Measurements from ENCODE around the gene TFDP1.

Gene TFDP1

DNA sequence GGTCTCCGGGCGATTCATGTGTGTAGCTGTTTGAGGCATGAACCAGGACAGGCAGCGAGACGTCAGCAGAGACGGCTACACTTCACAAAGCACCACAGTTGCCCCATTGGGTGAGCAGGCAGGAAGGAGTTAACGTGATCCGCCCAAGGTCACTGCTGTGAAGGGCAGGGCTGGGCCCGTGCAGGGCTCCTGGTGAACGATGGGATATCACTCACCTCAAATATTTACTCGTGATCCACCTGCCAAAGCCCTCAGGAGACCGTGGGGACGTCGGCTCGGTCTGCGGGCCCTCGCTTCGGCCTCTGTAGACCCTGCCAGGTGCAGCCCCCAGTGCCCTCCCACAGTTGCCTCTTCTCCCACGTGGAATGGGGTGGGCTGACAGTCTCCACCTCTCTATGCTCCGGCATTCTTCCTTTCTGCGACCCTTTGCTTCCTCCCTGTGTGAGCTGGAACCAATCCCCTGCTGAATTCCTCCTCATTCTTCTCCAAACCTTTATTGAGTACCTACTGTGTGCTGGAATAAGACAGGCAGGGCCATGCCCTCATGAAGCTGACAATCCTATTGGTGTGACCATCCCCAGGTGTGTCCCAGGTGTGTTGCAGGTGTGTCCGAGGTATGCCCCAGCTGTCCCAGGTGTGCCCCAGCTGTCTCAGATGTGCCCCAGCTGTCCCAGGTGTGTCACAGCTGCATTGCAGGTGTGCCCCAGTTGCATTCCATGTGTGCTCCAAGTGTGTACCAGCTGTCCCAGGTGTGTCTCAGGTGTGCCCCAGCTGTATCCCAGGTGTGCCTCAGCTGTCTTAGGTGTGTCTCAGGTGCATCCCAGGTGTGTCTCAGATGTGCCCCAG, 80.4 kb downstream of the TFDP1 start:
- no peak overlapping the region for H3K4me3 ChIP-seq (ENCODE audit: low read length)
- no peak for TF ChIP-seq ZNF274 (IDR thresholded peaks at IDR 0.05; ENCODE audit: low read depth, low read length)

DNA sequence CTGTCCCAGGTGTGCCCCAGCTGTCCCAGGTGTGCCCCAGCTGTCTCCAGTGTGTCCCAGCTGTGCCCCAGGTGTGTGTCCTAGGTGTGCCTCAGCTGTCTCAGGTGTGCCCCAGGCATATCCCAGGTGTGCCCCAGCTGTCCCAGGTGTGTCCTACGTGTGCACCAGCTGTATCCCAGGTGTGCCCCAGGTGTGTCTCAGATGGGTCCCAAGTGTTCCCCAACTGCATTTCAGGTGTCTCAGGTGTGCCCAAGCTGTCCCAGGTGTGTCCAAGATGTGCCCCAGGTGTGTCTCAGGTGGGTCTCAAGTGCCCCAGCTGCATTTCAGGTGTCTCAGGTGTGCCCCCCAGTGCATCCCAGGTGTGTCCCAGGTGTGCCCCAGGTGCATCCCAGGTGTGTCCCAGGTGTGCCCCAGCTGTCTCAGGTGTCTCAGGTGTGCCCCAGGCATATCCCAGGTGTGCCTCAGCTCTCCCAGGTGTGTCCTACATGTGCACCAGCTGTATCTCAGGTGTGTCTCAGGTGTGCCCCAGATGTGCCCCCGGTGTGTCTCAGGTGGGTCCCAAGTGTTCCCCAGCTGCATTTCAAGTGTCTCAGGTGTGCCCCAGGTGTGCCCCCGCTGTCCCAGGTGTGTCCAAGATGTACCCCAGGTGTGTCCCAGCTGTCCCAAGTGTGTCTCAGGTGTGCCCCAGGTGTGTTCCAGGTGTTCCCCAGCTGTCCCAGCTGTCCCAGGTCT, 81.2 kb downstream of the TFDP1 start:
- no peak for TF ChIP-seq ZNF274 (IDR thresholded peaks at IDR 0.05; ENCODE audit: low read depth, low read length)
- H3K4me3 ChIP-seq (ENCODE audit: low read length), result no peak overlapping the region

DNA sequence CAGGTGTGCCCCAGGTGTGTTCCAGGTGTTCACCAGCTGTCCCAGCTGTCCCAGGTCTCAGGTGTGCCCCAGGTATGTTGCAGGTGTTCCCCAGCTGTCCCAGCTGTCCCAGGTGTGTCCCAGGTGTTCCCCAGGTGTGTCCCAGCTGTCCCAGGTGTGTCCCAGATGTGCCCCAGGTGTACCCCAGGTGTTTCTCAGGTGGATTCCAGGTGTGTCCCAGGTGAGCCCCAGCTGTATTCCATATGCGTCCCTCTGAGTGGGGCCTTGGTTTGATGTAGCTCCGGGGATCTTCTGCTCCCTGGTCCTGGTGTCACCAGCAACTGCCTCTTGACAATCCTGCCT, 81.7 kb downstream of the TFDP1 start:
- TF ChIP-seq ZNF274 (IDR thresholded peaks at IDR 0.05; ENCODE audit: low read depth, low read length), result no peak

GRCh38 chr13:113666951-113667701, 82.6 kb downstream of the TFDP1 start, which contains the start of gene GRK1:
Gene GRK1 (plus strand): TSS chr13:113667219. CDS start chr13:113667387, 168 bp downstream.
- H3K4me3 ChIP-seq (ENCODE audit: low read length), result no peak within 1 kb of the TSS
- TF ChIP-seq ZNF274 (IDR thresholded peaks at IDR 0.05; ENCODE audit: low read depth, low read length), result no peak

More for the DNA sequence above, 81.7 kb downstream of the TFDP1 start:
- no peak overlapping the region for H3K4me3 ChIP-seq (ENCODE audit: low read length)

DNA sequence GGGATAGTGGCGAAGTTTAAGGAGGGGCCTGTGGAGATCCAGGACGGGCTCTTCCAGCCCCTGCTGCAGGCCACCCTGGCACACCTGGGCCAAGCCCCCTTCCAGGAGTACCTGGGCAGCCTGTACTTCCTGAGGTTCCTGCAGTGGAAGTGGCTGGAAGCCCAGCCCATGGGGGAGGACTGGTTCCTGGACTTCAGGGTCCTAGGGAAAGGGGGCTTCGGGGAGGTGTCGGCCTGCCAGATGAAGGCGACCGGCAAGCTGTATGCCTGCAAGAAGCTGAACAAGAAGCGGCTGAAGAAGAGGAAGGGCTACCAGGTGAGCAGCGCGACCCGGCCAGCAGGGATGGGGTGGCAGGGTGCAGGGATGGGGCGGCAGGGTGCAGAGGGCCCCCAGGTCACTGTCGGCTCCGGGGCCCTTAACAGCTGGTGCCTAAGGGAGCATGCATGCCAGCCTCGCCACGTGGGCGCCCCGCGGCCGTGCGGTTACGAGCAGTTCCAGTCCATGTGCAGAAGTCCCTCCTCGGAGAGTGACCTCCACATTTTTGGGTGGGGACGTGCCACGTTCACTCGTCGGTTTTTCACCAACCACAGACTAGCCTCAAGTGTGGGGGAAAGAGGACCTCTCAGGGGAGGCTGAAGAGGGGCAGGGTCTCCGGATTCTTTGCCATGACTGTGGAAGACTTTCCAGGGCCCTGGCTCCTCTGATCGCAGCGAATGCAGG, 83.4 kb downstream of the TFDP1 start:
- no peak for TF ChIP-seq ZNF274 (IDR thresholded peaks at IDR 0.05; ENCODE audit: low read depth, low read length)
- no peak overlapping the region for H3K4me3 ChIP-seq (ENCODE audit: low read length)

- no peak overlapping the region for H3K4me3 ChIP-seq (ENCODE audit: low read length)
- TF ChIP-seq ZNF274 (IDR thresholded peaks at IDR 0.05; ENCODE audit: low read depth, low read length), result no peak
These were observed 84.0 kb downstream of the TFDP1 start for GRCh38 chr13:113668491-113668971.

DNA sequence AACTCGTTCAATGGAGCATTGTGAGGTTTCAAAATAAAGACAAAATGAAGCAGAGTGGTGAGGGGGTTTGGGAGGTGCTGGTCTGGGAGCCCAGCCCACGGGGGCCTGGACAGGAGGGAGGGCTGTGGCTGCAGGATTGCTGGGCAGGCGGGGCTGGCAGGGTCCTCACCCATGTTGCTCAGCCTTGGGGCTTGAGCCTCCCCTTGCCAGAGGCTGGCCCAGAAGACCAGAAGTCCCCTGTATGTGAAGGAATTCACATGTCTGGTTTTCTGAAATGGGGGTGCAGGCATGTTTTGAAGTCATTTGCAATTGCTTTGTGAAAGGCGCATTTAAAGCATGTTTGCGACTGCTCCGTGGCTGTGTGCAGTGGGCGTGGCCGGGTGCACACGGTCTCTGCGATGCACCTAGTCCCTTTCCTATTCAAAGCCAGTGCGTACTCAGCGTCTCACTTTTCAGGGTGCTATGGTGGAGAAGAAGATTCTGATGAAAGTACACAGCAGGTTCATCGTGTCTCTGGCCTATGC, 84.7 kb downstream of the TFDP1 start:
- H3K4me3 ChIP-seq (ENCODE audit: low read length), result no peak overlapping the region

DNA sequence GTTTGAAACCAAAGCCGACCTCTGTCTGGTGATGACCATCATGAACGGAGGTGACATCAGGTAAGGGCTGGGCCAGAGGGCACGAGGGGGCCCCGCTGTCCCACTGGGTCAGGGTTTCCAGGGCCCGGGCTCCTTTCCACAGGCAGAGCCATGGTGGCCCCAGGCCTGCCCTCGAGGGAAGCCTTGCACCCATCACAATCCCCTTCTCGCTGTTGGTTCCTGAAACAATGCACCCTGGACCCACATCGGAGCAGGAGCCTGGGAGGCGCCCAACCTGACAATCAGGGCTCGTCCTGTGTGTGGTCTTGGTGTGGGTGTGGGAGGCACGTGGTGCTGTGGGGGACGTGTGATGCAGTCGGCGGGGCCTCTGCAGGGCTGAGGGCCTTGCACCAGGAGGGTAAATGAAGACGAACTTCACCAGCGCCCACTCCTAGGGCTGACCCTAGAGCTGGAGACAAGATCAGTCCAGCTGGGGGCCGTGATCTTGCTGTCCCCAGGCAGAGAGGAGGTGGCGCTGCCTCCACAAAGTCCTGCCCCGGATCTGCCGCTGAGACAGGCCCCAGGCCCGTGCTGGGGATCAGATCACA, 85.3 kb downstream of the TFDP1 start:
- TF ChIP-seq ZNF274 (IDR thresholded peaks at IDR 0.05; ENCODE audit: low read depth, low read length), result no peak
- H3K4me3 ChIP-seq (ENCODE audit: low read length), result no peak overlapping the region

More for the DNA sequence above, 84.7 kb downstream of the TFDP1 start:
- no peak for TF ChIP-seq ZNF274 (IDR thresholded peaks at IDR 0.05; ENCODE audit: low read depth, low read length)

- TF ChIP-seq ZNF274 (IDR thresholded peaks at IDR 0.05; ENCODE audit: low read depth, low read length), result no peak
- no peak overlapping the region for H3K4me3 ChIP-seq (ENCODE audit: low read length)
These were observed 86.0 kb downstream of the TFDP1 start for GRCh38 chr13:113670541-113670940.

DNA sequence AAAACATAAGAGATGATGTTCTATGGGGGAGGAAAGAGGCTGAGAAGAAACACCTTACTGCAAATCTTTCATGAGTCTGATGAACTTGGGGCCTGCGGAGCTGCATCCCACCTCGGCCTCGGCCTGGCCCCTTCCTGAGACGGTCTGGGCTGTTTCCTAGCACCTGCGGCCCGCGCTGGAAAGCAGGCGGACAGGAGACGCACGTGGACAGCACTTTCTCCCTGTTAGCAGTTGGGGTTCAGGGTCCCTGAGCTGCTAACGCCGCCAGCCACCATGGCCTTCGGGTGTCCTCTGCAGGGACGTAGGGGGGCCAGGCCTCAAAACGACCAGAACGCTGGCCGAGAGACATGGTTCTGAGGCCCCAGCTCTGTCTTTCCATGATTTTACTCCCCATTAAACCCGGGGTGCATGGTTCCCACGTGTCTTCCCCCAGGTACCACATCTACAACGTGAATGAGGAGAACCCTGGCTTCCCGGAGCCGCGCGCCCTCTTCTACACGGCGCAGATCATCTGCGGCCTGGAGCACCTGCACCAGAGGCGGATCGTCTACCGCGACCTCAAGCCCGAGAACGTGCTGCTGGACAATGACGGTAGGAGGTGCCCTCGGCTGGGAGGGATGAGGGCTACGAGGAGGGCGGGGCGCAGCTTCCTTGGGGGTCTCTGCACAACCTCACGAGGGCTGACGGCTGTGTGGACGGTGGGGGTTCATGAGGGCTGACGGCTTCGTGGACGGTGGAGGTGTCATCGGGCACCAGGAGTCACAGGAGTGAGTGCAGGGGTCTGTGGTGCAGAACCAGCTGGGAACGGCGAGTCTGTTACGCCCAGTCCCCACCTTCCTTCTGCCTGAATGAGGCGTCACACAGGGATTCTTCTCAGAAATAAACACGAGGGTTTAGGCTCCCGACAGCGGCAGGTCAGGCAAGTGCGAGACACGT, 86.8 kb downstream of the TFDP1 start:
- no peak for TF ChIP-seq ZNF274 (IDR thresholded peaks at IDR 0.05; ENCODE audit: low read depth, low read length)
- H3K4me3 ChIP-seq (ENCODE audit: low read length), result no peak overlapping the region

- H3K4me3 ChIP-seq (ENCODE audit: low read length), result no peak overlapping the region
- no peak for TF ChIP-seq ZNF274 (IDR thresholded peaks at IDR 0.05; ENCODE audit: low read depth, low read length)
These were observed 87.6 kb downstream of the TFDP1 start for GRCh38 chr13:113672002-113672651.

Data from GM08714 (cell line).